CD4-positive, alpha-beta T cell treated with Interleukin-17A for 1 hour (primary cell): ENCODE data around the gene SCAMP4.

Experiments used
- DNase-seq: peaks from one replicate; pipeline ENCODE4 v3.0.0-alpha.2; 2020

SCAMP4 gene

GRCh38 chr19:1962674-1963073, 57.5 kb downstream of the SCAMP4 start:
- no peak for DNase-seq

DNA sequence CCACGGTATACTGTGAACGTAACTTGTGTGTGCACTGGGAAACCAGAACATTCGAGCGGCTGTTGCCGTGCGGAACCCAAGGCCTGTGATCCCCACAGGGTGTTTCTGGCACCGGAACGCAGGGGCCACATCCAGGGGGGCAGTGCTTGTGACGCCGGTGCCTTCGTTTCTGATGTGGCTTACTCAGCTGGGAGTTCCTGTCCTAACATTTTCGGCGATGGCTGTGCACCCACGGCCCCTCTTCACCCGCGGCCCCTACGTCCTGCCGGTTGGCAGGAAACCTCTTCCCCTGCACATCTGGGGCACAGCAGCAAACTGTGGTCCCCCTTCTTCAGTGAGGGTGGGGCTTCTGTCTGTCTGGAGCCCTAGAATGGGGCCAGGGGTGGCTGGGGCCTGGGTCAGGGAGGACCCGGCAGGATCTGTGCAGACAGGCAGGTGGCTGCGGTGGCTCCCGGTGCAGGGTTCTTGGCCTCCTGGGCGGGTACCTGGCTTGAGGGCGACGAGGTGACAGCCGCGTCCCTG, 61.9 kb downstream of the SCAMP4 start:
- peak; percentile 37 for DNase-seq

DNA sequence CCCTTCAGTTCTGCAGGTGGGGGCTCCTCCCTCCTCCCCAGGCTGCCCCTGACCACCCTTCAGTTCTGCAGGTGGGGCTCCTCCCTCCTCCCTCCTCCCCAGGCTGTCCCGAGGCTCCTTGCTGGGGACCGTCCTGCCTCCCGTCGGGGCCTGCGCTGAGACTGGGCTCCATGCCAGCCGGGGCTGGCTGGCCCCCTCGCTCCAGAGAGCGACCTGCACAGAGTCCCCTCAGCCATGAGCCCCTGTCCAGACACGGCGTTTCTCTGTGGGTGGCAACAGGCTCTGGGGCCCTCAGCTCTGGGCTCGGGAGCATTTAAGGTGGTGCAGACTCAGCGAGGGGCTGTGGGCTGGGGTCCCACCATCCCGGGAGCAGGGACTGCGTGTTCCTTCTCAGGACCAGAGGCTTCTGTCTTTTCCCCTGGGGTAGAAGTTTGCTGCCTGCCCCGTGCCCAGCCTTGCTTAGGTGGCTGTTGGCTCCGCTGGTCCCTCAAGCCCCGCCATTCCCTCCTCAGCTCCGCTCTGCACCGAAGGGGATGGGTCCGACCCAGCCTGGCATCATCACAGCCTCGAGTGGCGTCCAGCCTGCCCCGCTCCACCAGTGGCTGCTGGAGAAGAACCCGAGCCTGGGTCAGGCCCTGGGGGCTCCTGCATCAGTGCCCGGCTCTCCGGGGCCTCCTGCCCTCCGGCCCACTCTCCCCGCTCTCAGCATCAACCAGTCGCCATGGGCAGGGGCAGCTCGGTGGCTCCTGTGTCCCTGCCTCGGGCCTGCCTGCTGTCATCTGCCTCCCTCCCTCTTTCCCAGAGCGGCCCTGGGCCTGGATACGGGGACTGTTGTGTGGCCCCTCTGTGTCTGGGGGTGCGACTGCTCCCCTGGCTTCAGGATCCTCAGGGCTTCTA, 63.3 kb downstream of the SCAMP4 start:
- DNase-seq, result no peak

- DNase-seq, result no peak
Measured at GRCh38 chr19:1969176-1970002, 64.2 kb downstream of the SCAMP4 start.

DNA sequence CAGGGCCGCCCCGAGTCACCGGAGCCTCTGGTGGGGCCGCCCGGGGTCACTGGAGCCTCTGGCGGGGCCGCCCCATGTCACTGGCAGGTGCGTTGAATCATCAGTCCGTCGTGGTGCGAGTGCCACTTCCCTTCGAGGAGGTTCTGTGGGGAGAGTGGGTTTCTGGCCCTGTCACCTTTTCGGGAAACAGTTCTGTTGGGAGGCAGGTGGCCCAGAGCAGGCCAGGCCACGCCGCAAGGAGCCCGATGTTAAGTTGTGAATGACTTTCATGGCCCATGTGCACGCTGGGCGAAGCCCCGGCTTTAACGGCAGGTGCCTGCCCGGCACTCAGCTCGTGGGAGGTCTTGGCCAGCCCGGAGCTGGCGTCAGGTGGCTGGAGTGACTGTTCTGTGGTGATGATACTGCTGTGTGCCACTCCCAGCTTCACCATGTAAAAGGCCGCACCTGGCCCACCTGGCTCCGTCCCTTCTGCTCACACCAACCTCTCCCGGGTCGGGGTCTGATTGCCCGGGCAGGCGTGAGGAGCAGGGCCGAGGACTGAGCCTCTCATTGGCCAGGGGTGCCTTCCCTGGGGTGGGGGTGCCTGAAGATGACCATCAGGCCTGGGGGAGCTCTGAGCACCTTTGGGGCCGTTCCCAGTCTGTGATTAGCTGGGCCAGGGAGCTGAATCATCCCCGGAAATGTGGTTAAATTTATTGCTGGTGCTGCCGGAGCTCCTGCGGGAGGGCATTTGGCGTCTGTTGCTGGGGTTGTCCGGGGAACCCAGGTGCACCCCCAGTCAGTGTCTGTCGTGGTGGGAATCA, 65.0 kb downstream of the SCAMP4 start:
- no peak for DNase-seq

GRCh38 chr19:1970806-1971502, 65.8 kb downstream of the SCAMP4 start:
- DNase-seq, result no peak

- DNase-seq, result no peak
Measured at GRCh38 chr19:1974381-1975161, 69.4 kb downstream of the SCAMP4 start.

DNA sequence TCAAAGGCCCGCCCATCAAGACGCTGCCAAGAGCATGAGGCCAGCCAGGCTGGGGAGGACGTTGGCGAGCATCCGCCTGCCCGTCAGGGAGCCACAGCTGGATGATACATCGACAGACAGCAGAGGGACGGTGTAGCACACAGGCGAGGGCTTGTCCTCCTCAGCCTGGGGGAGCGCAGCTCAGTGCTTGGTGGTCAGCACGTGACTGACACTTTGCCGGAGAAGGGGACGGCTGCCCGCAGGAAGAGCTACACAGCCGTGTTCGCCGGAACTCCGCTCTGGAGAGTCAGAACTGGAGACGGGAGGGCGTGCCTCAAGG, 69.9 kb downstream of the SCAMP4 start:
- DNase-seq, result no peak
